Measurements from ENCODE around the gene POLE4.
A peak's percentile ranks its signal among the peaks of the same experiment; 100 is the strongest.

Gene POLE4

GRCh38 chr2:74958274-74959105, at the start of gene POLE4:
POLE4 (plus strand) TSS chr2:74958643; CDS start chr2:74958680, 37 bp downstream.
- peak; percentile 91 to 92 for DNase-seq

DNA sequence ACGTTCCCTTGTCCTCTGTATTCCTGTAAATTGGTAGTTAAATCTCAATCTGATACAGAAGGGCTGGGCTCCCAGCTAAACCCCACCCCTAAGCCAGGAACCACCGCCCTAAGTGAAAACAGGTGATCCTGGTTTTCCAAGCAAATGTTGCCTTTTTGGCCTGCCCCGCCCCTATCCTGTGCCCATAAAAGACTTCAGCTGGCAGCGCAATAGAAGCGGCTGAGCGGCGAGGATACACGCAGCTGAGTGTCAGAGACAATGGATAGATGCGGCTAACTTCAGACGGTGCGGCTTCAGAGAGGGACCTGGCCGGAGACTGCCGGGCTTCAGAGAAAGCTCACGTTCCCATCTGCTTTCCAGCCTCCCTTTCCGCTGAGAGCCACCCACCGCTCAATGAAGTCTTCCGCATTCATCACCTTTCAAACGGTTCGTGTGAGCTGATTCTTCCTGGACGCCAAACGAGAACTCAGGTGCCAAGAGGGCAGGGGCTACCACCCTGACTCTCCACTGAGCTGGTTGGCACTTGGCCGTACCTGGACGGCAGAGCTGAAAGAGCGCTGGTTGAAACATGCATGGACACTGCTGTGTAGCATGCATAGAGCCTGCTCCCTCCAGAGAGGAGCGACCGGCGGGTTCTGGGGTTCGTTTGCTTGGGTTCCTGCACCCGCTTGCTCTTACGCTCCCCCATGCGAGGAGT, 49.5 kb upstream of the POLE4 start:
- DNase-seq = no peak

DNA sequence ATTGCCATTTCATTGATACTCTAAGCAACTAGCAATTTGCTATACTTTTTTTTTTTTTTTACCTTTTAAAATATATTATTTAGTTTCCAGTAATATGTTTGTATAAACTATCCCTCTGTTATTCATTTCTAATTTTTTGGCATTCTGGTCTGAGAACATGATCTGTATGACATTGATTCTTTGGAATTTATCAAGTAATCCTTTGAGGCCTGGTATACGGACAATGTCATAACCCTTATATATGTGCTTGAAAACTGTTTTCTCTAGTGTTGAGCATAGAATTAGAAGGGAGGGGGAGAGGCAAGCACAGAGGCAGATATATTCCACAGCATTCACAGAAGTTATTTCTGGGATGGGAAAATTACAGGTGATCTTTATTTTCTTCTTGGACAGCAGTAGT, 48.2 kb upstream of the POLE4 start:
- DNase-seq = no peak

DNA sequence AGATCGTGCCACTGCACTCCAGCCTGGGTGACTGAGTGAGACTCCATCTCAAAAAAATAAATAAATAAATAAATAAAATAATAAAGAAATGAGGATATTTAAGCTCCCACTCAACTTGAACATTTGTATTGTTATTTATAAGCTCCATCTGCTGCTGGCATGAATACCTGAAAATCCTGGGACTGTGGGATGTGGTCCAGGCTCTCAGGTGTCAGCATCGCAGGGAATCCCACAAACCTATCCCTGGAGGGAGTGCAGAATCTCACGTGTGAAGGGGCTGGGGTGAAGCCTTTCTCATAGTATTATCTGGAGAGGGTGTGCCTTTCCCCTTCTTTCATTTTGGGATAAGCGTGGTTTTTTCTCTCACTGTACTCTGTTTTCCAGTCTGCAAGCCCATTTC, 47.4 kb upstream of the POLE4 start:
- no peak for DNase-seq

DNA sequence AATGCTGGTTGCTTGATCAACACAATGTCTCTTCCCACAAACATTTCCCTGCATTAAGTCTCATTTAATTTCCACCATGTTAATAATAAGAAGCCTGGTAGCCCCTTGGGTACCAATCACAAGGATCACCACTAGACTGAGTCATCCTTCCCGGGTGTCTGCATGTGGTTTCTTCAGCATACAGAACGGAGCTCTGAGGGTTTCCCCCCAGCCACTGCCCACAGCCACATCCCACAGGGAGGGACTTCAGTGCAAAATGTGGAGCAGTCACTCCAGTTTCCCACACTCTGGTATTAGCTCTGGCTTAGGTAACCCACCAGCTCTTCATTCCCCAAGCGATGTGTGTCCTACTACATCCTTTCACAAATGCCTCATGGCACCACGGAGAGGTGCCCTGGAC, 42.7 kb upstream of the POLE4 start:
- peak in 1 of 2 donors; percentile 15 for DNase-seq

GRCh38 chr2:74916394-74916793, 42.0 kb upstream of the POLE4 start:
- DNase-seq = no peak

DNA sequence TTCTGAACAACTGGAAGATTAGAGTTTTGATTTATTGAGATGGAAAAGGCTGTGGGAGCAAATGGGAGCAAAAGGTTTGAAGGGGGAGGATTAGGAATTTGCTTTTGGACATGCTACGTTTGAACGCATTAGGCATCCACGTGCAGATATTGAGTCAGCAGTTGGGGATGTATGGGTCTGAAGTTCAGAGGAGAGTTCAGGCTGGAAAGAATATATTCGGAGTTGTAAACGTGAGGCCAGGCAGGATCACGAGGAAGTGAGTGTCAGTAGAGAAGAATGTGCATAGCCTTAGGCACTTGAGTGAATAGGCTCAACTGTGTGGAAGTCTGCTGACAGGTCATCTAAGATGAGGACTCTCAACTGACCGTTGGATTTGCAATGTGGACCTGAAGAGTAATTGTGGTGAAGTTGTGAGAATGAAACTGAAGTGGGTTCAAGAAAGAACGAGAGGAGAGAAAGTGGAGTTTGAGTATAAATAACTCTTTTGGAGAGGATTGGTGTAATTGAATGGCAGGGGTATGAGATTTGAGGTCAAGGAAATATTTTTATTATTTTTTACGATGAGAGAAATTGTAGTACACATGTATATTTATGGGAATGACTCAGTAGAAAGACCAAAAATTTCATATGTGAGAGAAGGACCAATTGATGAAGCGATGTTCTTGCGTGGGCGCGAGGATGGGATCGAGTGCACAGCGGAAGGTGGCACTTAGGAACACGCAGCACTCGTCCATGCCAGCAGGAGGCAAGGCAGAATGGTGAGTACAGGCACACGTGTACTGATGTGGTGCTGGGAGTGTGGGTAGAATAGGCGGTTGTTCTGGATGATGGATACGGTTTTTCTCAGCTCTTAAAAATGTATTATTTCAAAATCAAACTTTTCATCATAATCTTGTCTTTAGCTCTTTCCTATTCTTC, 40.5 kb upstream of the POLE4 start:
- DNase-seq = no peak

- DNase-seq = peak; percentile 70 to 75
Measured at GRCh38 chr2:74919827-74920226, 38.6 kb upstream of the POLE4 start.

GRCh38 chr2:74921236-74921736, 37.2 kb upstream of the POLE4 start:
- DNase-seq = no peak

- no peak for DNase-seq
Measured at GRCh38 chr2:74922592-74923227, 35.7 kb upstream of the POLE4 start.

DNA sequence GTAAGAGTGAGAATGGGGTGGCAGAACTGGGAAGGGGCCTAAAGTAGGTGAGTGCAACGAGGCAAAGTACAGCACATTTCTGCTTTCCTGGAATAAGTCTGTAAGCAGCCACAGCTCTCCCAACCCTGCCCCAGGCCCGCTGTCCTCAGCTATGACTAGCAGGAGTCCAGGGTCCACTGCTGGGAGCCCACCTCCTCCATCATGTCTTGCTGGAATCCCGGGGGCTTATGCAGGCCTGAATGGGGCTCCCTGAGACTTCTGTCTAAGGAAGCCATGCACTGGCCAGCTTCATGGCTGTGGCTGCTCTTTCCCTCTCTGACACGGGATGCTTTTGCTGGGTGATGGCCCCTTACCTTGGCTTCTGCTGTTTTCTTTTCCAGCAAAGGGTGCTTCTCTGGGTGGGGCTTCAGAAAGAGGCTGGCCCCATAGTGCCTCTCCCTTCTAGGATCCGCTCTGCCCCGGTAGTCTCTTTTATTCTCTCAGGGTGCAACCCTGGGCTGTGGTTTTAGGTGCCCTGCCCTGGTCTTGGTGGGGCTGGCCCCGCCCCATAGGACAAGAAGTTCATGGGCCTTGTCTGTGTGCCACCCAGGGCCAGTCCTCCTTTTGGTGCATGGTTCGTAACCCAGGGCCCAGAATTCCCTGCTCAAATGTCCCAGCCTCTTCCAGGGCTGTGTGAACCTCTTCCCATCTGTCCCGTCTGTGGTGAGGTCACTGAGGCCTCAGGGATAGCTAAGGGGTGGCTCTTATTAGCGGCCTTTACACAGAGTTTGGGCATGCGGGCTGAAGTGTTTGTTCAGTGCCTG, 33.8 kb upstream of the POLE4 start:
- DNase-seq = no peak

- no peak for DNase-seq
Measured at GRCh38 chr2:74925361-74925786, 33.1 kb upstream of the POLE4 start.

GRCh38 chr2:74927621-74928020, 30.8 kb upstream of the POLE4 start:
- no peak for DNase-seq

GRCh38 chr2:74930811-74931486, 27.5 kb upstream of the POLE4 start:
- DNase-seq = no peak

DNA sequence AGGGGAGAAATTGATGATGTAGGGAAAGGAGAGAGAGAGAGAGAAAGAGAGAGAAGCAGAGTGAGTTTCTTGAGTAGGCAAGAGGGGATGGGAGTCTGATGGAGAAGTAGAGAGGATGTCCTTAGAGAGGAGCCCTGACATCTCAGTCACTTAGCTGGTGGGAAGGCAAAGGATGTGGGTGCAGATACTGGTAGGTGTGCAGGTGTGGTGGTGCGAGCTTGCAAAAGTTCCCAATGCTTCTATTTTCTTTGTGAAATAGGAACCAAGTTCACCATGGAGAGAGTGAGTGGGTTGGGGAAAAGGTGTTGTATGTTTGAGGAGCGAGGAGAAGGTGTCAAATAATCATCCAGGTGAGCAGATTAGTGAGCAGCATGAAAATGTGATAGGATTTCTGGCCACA, 26.5 kb upstream of the POLE4 start:
- no peak for DNase-seq

DNA sequence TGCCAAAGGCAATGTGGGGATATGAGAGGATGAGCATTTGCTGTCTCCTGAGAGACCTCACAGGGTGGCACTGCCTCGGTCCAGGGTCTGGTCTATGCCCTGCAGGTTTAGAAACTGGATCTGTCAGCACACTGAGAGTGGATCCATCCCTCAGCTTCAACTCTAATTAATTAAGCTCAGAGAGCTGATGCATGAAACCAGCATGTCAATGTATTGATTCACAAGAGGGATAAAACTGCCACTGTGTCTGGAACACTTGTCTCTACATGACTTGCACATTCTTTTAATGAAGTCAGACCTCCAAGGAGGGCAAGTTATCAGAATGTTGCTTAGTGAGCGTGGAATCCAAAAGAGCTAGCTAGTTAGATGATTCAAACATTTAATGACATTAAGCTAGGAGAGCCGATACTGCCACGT, 22.5 kb upstream of the POLE4 start:
- DNase-seq = no peak

DNA sequence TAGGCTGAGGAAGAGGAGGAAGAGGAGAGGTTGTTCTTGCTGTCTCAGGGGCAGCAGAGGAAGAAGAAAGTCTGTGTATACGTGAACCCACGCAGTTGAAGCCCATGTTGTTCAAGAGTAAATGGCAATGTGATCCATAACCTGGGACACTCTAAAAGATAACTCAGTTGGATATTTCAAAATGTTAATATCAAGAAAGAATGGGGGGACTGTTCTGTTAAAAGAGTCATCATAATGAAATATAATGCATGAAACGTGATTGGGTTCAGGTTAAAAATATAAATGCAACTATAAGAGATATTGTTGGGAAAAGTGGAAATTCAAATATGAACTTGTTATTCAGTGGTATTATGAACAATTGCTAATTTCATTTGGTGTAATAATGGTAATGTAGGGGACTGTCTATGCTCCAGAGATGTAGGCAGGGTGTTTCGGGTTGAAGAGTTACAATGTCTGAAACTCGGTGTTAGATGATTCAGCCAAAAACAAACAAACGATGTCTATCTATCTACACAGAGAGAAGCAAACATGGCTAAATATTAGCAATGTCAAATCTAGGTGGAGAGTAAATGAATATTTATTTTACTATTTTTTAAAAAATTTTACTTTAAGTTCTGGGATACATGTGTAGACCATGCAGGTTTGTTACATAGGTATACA, 21.1 kb upstream of the POLE4 start:
- no peak for DNase-seq

DNA sequence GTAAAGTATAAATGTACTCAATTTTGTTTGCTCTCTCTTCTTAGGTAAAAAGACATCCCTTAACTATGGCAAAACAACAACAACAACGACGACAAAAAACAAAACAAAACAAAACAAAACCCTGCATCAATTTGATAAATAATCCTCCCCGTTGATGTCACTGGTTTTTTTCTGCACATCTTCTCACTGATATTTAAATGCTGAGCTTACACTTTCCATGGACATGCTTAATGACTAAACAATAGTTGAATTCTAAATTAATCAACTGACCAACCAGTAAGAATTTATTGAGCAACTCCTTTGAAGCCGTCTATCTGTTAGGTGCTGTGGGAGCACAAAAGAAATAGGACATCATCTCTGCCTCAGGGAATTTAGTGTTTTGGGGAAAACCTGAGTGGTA, 20.2 kb upstream of the POLE4 start:
- no peak for DNase-seq

- no peak for DNase-seq
Measured at GRCh38 chr2:74939919-74940812, 18.3 kb upstream of the POLE4 start.
